Measurements from ENCODE around the gene CNNM2. TPM values are rescaled to one million over a fixed set of nuclear protein-coding genes. Genes with fewer than 3 reads are reported as not detected.

The CNNM2 gene
- 4.4 TPM for polyA plus RNA-seq (2012; ENCODE audit: insufficient read depth, insufficient read length)

DNA sequence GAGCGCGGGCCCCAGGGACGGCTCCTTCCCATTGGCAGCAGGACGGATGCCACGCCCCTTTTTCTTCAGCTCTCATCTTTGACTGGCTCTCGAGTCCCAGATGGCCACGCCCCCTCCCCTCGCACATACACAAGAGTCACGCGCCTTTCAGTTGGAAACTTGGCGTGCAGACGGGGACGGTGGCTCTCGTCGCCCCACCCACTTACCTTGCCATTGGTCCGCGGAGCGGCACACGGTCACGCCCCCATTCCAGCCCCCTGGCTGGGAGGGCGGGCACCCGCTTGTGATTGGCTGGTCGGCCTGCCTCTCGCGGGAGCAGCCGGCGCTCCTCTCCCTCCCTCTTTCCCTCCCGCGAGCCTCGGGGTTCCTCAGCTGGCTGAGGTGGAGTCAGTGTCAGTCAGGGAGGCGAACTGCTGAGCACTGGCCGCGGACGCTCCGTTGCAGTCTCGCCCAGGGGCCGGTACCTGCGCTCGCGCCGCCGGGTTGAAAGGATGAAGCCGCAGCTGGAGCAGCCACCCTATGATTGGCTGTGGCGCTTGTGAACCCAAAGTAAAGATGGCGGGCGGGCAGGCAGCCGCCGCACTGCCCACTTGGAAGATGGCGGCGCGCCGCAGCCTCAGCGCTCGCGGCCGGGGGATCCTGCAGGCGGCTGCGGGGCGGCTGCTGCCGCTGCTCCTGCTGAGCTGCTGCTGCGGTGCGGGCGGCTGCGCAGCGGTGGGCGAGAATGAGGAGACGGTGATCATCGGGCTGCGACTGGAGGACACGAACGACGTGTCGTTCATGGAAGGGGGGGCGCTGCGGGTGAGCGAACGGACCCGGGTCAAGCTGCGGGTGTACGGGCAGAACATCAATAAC lies at the start of gene CNNM2:
Gene CNNM2 (plus strand): TSS at position 333 of the 855 bp plus-strand sequence. CDS start 187 bp downstream, at position 520.
- DNase-seq (ENCODE audit: low read depth, low spot score): peak; percentile 99
- H3K4me3 ChIP-seq (ENCODE audit: low read length): peak within 1 kb of the TSS; percentile 84

- DNase-seq (ENCODE audit: low read depth, low spot score): no peak
- no peak overlapping the region for H3K4me3 ChIP-seq (ENCODE audit: low read length)
Observed at GRCh38 chr10:102868911-102869257, 49.2 kb upstream of the CNNM2 start.

GRCh38 chr10:102869258-102870198 lies 48.6 kb upstream of the CNNM2 start, which contains the start of gene AS3MT:
TSS of gene AS3MT (plus strand) at chr10:102869470. CDS start at chr10:102869593, 123 bp downstream.
- no peak for DNase-seq (ENCODE audit: low read depth, low spot score)
- H3K4me3 ChIP-seq (ENCODE audit: low read length): no peak within 1 kb of the TSS

- DNase-seq (ENCODE audit: low read depth, low spot score): no peak
- no peak overlapping the region for H3K4me3 ChIP-seq (ENCODE audit: low read length)
Observed at GRCh38 chr10:102870221-102870620, 47.9 kb upstream of the CNNM2 start.

GRCh38 chr10:102872163-102872562 lies 45.9 kb upstream of the CNNM2 start:
- no peak for DNase-seq (ENCODE audit: low read depth, low spot score)
- no peak overlapping the region for H3K4me3 ChIP-seq (ENCODE audit: low read length)

DNA sequence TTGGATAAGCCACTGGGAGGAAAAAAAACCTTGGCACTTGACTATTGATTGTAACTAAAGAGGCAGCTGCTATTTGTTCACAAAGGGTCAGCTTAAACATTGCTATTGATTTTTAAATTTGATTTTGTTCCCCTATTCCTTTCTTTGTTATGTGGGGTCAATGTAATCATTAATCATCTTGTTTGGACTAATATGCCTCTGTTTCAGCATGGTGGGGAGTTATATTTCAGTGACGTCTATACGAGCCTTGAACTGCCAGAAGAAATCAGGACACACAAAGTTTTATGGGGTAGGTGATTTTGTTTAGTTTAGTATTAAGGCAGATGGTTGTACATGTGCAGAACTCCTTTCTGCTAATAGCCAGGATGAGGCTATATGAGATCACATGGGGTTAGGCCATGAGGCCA lies 41.3 kb upstream of the CNNM2 start:
- H3K4me3 ChIP-seq (ENCODE audit: low read length): no peak overlapping the region
- no peak for DNase-seq (ENCODE audit: low read depth, low spot score)

GRCh38 chr10:102878629-102879028 lies 39.5 kb upstream of the CNNM2 start:
- no peak overlapping the region for H3K4me3 ChIP-seq (ENCODE audit: low read length)
- no peak for DNase-seq (ENCODE audit: low read depth, low spot score)

GRCh38 chr10:102880256-102880655 lies 37.8 kb upstream of the CNNM2 start:
- H3K4me3 ChIP-seq (ENCODE audit: low read length): no peak overlapping the region
- DNase-seq (ENCODE audit: low read depth, low spot score): no peak

DNA sequence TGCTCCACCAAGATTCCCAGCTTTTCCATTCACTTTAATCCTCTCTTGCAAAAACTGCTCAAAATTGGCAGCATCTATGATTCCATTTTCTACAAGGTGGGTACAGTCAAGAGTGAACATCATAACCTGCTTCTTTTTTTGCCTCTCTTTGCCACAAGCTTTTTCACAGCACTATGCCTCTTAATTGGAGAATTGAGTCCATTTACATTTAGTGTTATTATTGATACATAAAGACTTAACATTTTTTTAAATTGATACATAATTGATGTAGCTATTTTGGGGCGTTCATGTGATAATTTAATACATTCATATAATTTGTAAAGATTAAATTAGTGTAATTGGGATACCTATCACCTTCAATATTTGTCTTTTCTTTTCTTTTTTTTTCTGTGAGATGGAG lies 30.0 kb upstream of the CNNM2 start:
- DNase-seq (ENCODE audit: low read depth, low spot score): no peak
- no peak overlapping the region for H3K4me3 ChIP-seq (ENCODE audit: low read length)

GRCh38 chr10:102894466-102895213 lies 23.5 kb upstream of the CNNM2 start:
- H3K4me3 ChIP-seq (ENCODE audit: low read length): no peak overlapping the region
- no peak for DNase-seq (ENCODE audit: low read depth, low spot score)

- no peak overlapping the region for H3K4me3 ChIP-seq (ENCODE audit: low read length)
- no peak for DNase-seq (ENCODE audit: low read depth, low spot score)
Observed at GRCh38 chr10:102900006-102900405, 18.1 kb upstream of the CNNM2 start.

- H3K4me3 ChIP-seq (ENCODE audit: low read length): no peak overlapping the region
- DNase-seq (ENCODE audit: low read depth, low spot score): no peak
Observed at GRCh38 chr10:102904346-102904745, 13.7 kb upstream of the CNNM2 start.

- no peak for DNase-seq (ENCODE audit: low read depth, low spot score)
- H3K4me3 ChIP-seq (ENCODE audit: low read length): no peak overlapping the region
Observed at GRCh38 chr10:102906507-102906906, 11.6 kb upstream of the CNNM2 start.

- DNase-seq (ENCODE audit: low read depth, low spot score): no peak
- H3K4me3 ChIP-seq (ENCODE audit: low read length): no peak overlapping the region
Observed at GRCh38 chr10:102914781-102915180, 3.3 kb upstream of the CNNM2 start.

DNA sequence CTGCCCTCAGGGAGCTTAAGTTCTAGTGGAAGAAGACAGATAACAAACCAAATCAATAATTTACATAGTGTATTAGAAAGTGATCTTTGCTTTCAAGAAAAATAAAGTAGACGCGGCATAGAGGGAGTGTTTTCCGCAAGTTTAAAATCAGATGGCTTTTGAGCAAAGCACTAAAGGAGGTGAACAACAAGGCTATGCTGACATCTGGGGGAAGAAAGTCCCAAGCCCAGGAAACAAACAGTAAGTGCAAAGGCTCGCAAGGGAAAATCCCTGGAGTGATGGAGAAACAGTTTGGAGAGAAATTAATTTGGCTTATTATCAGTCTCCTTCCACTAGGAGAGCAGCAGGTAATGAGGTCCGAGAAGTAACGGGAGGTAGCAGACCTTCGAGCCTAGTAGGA lies 1.9 kb upstream of the CNNM2 start:
- H3K4me3 ChIP-seq (ENCODE audit: low read length): no peak overlapping the region
- DNase-seq (ENCODE audit: low read depth, low spot score): no peak

DNA sequence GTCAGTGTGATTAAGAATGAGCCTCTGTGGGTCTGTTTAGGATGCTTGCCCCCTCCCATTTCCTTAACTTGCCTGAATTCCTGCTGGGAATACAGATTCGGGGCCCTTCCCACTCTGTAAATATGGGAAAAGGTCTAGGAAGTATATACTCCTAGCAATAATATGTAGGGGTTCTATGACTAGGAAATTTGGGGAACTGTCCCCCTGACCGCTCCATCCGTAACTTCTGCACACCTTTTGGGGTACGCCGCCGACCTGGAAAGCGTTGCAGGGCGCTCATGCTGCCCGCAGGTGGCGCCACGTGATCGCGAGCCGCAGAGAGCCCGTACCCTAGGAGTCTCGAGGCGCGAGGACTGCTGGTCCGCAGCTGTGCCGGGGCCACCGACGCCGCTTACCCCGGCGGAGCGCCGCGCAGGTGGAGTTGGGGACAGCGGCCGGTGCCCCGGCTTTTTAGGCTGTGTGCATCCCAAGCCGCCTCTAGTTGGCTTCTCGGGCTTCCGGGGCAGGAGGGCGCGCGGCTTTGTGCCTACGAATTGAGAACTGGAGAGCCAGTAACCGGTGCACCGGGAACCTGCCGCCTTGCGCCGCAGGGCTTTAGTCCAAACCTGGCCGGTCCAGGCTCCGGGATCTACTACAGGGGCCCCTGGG lies 656 bp upstream of the CNNM2 start:
- peak; percentile 50 for DNase-seq (ENCODE audit: low read depth, low spot score)
- peak overlapping the region; percentile 84 for H3K4me3 ChIP-seq (ENCODE audit: low read length)

DNA sequence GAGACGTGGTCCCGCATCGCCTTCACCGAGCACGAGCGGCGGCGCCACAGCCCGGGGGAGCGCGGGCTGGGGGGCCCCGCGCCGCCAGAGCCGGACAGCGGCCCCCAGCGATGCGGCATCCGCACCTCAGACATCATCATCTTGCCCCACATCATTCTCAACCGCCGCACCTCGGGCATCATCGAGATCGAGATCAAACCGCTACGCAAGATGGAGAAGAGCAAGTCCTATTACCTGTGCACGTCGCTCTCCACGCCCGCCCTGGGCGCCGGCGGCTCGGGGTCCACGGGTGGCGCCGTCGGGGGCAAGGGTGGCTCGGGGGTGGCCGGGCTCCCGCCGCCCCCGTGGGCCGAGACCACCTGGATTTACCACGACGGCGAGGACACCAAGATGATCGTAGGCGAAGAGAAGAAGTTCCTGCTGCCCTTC lies 737 bp downstream of the CNNM2 start:
- DNase-seq (ENCODE audit: low read depth, low spot score): no peak
- peak overlapping the region; percentile 84 for H3K4me3 ChIP-seq (ENCODE audit: low read length)

DNA sequence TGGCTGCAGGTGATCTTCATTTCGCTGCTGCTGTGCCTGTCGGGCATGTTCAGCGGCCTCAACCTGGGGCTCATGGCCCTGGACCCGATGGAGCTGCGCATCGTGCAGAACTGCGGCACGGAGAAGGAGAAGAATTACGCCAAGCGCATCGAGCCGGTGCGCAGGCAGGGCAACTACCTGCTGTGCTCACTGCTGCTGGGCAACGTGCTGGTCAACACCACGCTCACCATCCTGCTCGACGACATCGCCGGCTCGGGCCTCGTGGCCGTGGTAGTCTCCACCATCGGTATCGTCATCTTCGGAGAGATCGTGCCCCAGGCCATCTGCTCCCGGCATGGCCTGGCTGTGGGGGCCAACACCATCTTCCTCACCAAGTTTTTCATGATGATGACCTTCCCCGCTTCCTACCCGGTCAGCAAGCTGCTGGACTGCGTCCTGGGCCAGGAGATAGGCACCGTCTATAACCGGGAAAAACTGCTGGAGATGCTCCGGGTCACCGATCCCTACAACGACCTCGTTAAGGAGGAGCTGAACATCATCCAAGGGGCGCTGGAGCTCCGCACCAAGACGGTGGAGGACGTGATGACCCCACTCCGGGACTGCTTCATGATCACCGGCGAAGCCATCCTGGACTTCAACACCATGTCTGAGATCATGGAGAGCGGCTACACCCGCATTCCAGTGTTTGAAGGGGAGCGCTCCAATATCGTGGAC lies 1.3 kb downstream of the CNNM2 start:
- DNase-seq (ENCODE audit: low read depth, low spot score): no peak
- H3K4me3 ChIP-seq (ENCODE audit: low read length): peak overlapping the region; percentile 84; the same call in 1 of the 2 replicates

Measured in Jurkat, Clone E6-1 (cell line).